NAMALWA (cell line): Measurements from ENCODE around the gene INF2.
A peak's percentile ranks its signal among the peaks of the same experiment; 100 is the strongest.

Experiments
- DNase-seq: peaks from one replicate; pipeline ENCODE4 v3.0.0-alpha.2; 2015; ENCODE audit warnings: low spot score

INF2 gene

DNA sequence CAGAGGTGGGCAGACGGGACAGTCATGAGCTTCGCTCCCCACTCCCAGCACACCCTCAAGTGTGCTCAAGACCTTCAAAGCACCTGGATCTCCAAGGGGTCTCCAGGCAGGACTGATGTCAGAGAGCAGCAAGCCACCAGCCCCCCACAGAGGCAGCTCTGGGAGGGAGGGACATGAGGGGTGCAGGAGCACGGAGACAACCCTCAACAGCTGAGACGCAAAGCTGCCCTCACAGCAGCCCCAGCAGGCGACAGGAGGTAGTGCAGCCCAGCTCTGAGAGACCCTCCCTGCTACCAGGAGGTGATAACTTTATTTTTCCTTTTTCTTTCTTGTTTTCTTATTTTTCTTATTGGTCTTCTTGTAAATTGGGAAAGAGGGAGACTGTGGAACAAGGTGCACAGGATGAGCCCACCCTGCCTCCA lies 81.4 kb downstream of the INF2 start:
- peak; percentile 43 for DNase-seq

GRCh38 chr14:104771374-104771773 lies 82.0 kb downstream of the INF2 start:
- no peak for DNase-seq
